MM.1S (cell line): ENCODE results near the gene PLA2G6.

Experiments
- DNase-seq: peaks from one replicate; pipeline ENCODE4 v3.0.0-alpha.2; 2015
- H2AFZ ChIP-seq: fragments of 300-600 bp; sonication (generic); 2 replicates; pipeline ENCODE4 v1.6.0; 2016; ENCODE audit warnings: antibody characterized with exemption, low read length
- H3F3A ChIP-seq: fragments of 300-600 bp; sonication (generic); 2 replicates; pipeline ENCODE4 v1.6.1; 2016; ENCODE audit warnings: mild to moderate bottlenecking, antibody characterized with exemption, low read length, moderate library complexity, mixed read lengths; ENCODE audit not compliant: insufficient read depth
- H3K27ac ChIP-seq: fragments of 300-600 bp; sonication (generic); 2 replicates; pipeline ENCODE4 v1.5.1; 2016; ENCODE audit warnings: mild to moderate bottlenecking, low read length
- H3K27me3 ChIP-seq: fragments of 300-600 bp; sonication (generic); replicated peaks from 2 replicates; pipeline ENCODE4 v1.6.0; 2016; ENCODE audit warnings: low read length; ENCODE audit not compliant: insufficient read depth
- H3K36me3 ChIP-seq: fragments of 300-600 bp; sonication (generic); replicated peaks from 2 replicates; pipeline ENCODE4 v1.6.1; 2016; ENCODE audit warnings: mild to moderate bottlenecking, low read length, mixed read lengths; ENCODE audit not compliant: insufficient read depth
- H3K4me1 ChIP-seq: fragments of 300-600 bp; sonication (generic); 2 replicates; pipeline ENCODE4 v1.6.1; 2016; ENCODE audit warnings: low read length, mixed read lengths
- H3K4me2 ChIP-seq: fragments of 300-600 bp; sonication (generic); 2 replicates; pipeline ENCODE4 v1.6.0; 2016; ENCODE audit warnings: low read depth, low read length
- H3K4me3 ChIP-seq: fragments of 300-600 bp; sonication (generic); 2 replicates; pipeline ENCODE4 v1.5.1; 2016; ENCODE audit warnings: low read length, mixed read lengths
- H3K79me2 ChIP-seq: fragments of 300-600 bp; sonication (generic); 2 replicates; pipeline ENCODE4 v1.6.1; 2016; ENCODE audit warnings: mixed run types, low read length, mixed read lengths
- H3K9ac ChIP-seq: fragments of 300-600 bp; sonication (generic); 2 replicates; pipeline ENCODE4 v1.6.1; 2016; ENCODE audit warnings: low read length, mixed read lengths
- H3K9me2 ChIP-seq: fragments of 300-600 bp; sonication (generic); replicated peaks from 2 replicates; pipeline ENCODE4 v1.6.1; 2016; ENCODE audit warnings: mild to moderate bottlenecking, low read length, mixed read lengths; ENCODE audit not compliant: insufficient read depth
- H3K9me3 ChIP-seq: fragments of 300-600 bp; sonication (generic); replicated peaks from 2 replicates; pipeline ENCODE4 v1.6.1; 2016; ENCODE audit warnings: mild to moderate bottlenecking, low read length, mixed read lengths; ENCODE audit not compliant: insufficient read depth
- H4K20me1 ChIP-seq: fragments of 300-600 bp; sonication (generic); 2 replicates; pipeline ENCODE4 v1.6.1; 2016; ENCODE audit warnings: mild to moderate bottlenecking, low read length, moderate library complexity, mixed read lengths; ENCODE audit not compliant: insufficient read depth
- CTCF ChIP-seq: fragments of 300-600 bp; sonication (generic); IDR thresholded peaks from 2 replicates; pipeline ENCODE4 v1.5.1; 2016; ENCODE audit warnings: antibody characterized with exemption, low read length, mixed read lengths
- EZH2 ChIP-seq: fragments of 300-600 bp; sonication (generic); optimal IDR thresholded peaks from 2 replicates; pipeline ENCODE3; 2017; ENCODE audit warnings: low read depth, mild to moderate bottlenecking, antibody characterized with exemption, low read length, mixed read lengths
- EZH2phosphoT487 ChIP-seq: fragments of 300-600 bp; sonication (generic); IDR thresholded peaks from 2 replicates; pipeline ENCODE4 v1.6.1; 2018; ENCODE audit warnings: antibody characterized with exemption, low read length

Gene PLA2G6

DNA sequence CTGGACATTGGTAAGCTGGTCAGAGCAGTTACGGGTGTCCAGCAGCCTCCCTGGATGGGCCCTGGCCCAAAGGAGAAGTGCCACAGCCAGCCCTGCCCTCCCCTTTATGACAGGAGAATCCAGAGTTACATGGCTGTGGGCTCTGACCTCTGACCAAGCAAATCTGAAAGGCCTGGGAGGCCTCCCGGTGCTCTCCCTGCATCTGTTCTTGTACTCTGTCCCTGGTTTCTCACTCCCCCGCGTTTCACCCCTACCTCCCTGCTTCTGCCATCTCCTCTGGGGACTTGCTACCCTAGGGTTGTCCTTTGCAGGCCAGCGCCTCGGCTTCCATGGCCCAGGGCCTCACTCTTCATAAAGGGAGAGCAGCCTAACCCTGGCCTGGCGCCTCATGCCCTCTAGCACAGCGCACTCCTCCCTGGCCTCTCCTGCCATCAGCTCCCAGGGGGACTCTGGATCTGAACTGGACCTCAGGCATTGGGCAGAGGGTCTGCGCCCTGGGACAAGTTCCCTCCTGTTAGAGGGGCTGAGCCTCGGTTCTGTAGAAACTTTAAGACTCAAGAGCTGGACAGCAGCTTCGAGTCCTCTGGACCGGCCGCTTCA lies 113.8 kb downstream of the PLA2G6 start:
- Histone ChIP-seq H3K36me3 (no peaks in the 10 kb centered on the region), H3K27ac (peak overlapping the region; percentile 94), H3K9ac (peak overlapping the region; percentile 81), H3K4me2 (peak overlapping the region; percentile 95), H3F3A (peaks cover 30% of the 10 kb centered on the region), H4K20me1 (no peaks in the 10 kb centered on the region), H3K9me2 (no peaks in the 10 kb centered on the region), H3K9me3 (no peaks in the 10 kb centered on the region), H3K79me2 (peaks cover 25% of the 10 kb centered on the region), H3K4me3 (peak overlapping the region; percentile 56), H3K27me3 (no peaks in the 10 kb centered on the region), H2AFZ (no peak overlapping the region), H3K4me1 (peaks cover 37% of the 10 kb centered on the region)
- no peak for DNase-seq
- no peak for TF ChIP-seq EZH2
- no peak for TF ChIP-seq CTCF
- no peak for TF ChIP-seq EZH2phosphoT487

DNA sequence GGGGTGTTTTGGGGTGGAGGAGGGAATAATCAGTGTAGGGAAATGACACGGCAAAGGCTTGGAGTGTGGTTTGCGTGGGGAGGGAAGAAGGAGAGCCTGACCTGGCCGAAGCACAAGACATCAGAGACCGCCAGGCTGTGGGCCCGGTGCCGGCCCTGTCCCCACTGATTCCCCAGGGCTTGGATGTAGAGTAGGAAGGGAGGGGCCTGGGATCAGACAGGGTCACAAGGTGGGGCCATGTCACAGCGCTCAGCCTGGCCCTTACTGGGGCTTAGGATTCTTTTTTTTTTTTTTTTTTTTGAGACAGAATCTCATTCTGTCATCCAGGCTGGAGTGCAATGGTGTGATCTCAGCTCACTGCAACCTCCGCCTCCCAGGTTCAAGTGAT lies 114.6 kb downstream of the PLA2G6 start:
- H3K27ac ChIP-seq: no peak overlapping the region
- TF ChIP-seq EZH2 (no peak), CTCF (no peak), EZH2phosphoT487 (no peak)
- no peak for DNase-seq
- peaks cover 30% of the 10 kb centered on the region for H3F3A ChIP-seq
- H4K20me1 ChIP-seq: no peaks in the 10 kb centered on the region
- no peaks in the 10 kb centered on the region for H3K9me2 ChIP-seq
- no peak overlapping the region for H3K4me2 ChIP-seq
- no peak overlapping the region for H3K9ac ChIP-seq
- H3K4me1 ChIP-seq: peaks cover 37% of the 10 kb centered on the region
- H3K79me2 ChIP-seq: peaks cover 25% of the 10 kb centered on the region
- H3K9me3 ChIP-seq: no peaks in the 10 kb centered on the region
- H3K27me3 ChIP-seq: no peaks in the 10 kb centered on the region
- no peak overlapping the region for H2AFZ ChIP-seq
- H3K4me3 ChIP-seq: no peak overlapping the region
- no peaks in the 10 kb centered on the region for H3K36me3 ChIP-seq

GRCh38 chr22:38066381-38067027 lies 115.1 kb downstream of the PLA2G6 start:
- H3K4me1 ChIP-seq: peaks cover 37% of the 10 kb centered on the region
- H3F3A ChIP-seq: peaks cover 30% of the 10 kb centered on the region
- no peaks in the 10 kb centered on the region for H3K27me3 ChIP-seq
- no peak overlapping the region for H2AFZ ChIP-seq
- no peak for TF ChIP-seq EZH2
- TF ChIP-seq EZH2phosphoT487: no peak
- no peak for TF ChIP-seq CTCF
- H3K9me2 ChIP-seq: no peaks in the 10 kb centered on the region
- no peaks in the 10 kb centered on the region for H3K36me3 ChIP-seq
- no peak for DNase-seq
- H4K20me1 ChIP-seq: no peaks in the 10 kb centered on the region
- H3K27ac ChIP-seq: no peak overlapping the region
- H3K79me2 ChIP-seq: peaks cover 25% of the 10 kb centered on the region
- no peaks in the 10 kb centered on the region for H3K9me3 ChIP-seq
- no peak overlapping the region for H3K4me2 ChIP-seq
- H3K4me3 ChIP-seq: no peak overlapping the region
- H3K9ac ChIP-seq: no peak overlapping the region
